Activated CD8-positive, alpha-beta memory T cell treated with anti-CD3 and anti-CD28 coated beads for 36 hours (primary cell): Measurements from ENCODE around the gene ZNF333. TPM values are rescaled to one million over a fixed set of nuclear protein-coding genes. Genes with fewer than 3 reads are reported as not detected.

Source experiments
- CTCF ChIA-PET: fragments of 350-600 bp; sonication (Branson Sonifier 250); formaldehyde crosslinking; loops from one replicate; lab custom pipeline; 2021; ENCODE audit warnings: antibody characterized with exemption; lab: Charles Lee
- POLR2A ChIA-PET: fragments of 350-600 bp; sonication (Branson Sonifier 250); formaldehyde crosslinking; loops from one replicate; lab custom pipeline; 2021; ENCODE audit warnings: antibody characterized with exemption; lab: Charles Lee
- total RNA-seq, 2 experiments: library from RNA; stranded (reverse); gene quantifications; one replicate each; pipeline ENCODE4 v1.2.3, GENCODE V29; 2021

ZNF333 gene
- 1 to 10 TPM; 7.8 to 8.0 TPM for total RNA-seq

DNA sequence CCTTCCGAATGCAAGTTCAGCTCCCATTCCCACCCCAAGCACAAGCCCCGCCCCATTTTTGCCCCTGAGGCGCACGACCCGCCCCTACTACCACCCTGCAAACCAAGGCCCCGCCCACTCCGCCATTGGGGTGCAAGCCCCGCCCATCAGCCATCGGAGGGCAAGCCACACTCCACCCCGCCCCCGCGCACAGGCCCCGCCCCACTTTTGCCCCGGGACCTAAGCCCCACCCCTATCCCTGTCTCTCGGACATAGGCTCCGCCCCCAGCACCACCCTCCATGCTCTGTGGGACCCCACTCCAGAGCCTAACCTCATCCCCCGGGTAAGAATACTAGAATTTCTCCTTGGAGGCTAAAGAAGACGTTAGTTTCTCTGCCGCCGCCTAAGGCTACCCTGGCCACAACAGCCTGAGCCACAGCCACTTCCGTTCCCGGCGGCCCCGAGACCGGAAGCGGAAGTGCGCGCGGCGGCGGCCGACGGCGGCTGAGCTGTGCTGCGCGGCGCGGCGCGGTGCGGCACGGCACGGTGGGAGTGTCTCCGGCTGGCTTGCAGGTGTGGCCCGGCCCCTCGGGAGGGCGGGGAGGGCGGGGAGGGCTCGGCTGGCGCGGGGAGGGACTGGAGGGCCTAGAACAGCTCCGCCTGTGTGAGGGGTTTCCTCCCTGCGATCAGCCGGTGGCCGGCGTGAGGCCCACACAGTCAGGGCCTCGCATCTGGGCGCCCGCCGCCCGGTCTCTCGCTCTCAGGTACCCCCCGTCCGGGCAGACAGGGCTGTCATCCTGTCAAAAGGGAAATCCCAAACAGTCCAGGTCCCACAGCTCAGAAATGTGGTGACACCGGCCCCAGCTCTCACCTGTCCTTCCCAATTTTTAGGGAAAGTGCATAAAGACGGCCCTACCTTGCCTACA is at the start of gene ZNF333:
ZNF333 (plus strand) TSS at position 451 of the 906 bp plus-strand sequence. CDS start 3,444 bp downstream, outside the sequence.
- CTCF ChIA-PET: interaction anchor here (1.3 to 6.7 kb wide), 2 partner anchors 110 to 117 kb away, joined by 4 to 111 read pairs; partner anchors contain the start of gene NDUFB7

DNA sequence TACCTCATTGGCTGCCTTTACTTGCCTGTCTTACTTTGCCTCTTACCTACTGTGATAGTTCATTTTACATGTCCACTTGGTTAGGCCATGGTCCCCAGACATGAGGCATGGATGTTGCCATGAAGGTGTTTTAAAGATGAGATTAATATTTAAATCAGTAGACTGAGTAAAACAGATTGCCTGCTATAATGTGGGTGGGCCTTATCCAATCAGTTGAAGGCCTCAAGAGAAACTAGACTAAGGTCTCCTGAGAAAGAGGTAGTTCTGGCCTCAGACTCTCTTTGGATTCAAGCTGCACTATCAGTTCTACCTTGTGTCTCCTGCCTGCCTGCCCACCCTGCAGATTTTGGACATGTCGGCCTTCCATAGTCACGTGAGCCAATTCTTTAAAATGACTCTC is 41.3 kb upstream of the ZNF333 start:
- ChIA-PET CTCF (no interaction called here), POLR2A (no interaction called here)

More for the DNA sequence above, at the start of gene ZNF333:
- POLR2A ChIA-PET: interaction anchor here (1.0 to 1.1 kb wide), 2 partner anchors 37 to 118 kb away, joined by 3 to 4 read pairs; partner anchors contain the start of gene NDUFB7

DNA sequence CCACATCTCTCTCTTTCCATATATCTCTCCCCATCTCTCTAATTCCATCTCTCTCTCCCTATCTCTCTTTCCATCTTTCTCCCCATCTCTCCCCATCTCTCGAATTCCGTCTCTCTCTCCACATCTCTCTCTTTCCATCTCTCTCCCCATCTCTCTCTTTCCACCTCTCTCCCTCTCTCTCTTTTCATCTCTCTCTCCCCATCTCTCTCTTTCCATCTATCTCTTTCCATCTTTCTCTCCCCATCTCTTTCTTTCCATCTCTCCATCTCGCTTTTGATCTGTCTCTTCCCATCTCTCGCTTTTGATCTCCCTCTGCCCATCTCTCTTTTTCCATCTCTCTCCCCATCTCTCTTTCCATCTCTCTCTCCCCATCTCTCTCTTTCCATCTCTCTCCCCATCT is 40.8 kb upstream of the ZNF333 start:
- CTCF ChIA-PET: no interaction called here
- POLR2A ChIA-PET: no interaction called here

DNA sequence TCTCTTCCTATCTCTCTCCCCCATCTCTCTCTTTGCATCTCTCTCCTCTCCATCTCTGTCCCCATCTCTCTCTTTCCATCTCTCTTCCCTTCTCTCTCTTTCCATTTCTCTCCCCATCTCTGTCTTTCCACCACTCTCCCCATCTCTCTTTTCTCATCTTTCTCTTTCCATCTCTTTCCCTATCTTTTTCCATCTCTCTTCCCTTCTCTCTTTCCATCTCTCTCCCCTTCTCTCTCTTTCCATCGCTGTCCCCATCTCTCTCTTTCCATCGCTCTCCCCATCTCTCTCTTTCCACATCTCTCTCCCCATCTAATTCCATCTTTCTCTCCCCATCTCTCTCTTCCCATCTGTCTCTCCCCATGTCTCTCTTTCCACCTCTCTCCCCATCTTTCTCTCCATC is 39.7 kb upstream of the ZNF333 start:
- CTCF ChIA-PET: no interaction called here
- POLR2A ChIA-PET: no interaction called here

DNA sequence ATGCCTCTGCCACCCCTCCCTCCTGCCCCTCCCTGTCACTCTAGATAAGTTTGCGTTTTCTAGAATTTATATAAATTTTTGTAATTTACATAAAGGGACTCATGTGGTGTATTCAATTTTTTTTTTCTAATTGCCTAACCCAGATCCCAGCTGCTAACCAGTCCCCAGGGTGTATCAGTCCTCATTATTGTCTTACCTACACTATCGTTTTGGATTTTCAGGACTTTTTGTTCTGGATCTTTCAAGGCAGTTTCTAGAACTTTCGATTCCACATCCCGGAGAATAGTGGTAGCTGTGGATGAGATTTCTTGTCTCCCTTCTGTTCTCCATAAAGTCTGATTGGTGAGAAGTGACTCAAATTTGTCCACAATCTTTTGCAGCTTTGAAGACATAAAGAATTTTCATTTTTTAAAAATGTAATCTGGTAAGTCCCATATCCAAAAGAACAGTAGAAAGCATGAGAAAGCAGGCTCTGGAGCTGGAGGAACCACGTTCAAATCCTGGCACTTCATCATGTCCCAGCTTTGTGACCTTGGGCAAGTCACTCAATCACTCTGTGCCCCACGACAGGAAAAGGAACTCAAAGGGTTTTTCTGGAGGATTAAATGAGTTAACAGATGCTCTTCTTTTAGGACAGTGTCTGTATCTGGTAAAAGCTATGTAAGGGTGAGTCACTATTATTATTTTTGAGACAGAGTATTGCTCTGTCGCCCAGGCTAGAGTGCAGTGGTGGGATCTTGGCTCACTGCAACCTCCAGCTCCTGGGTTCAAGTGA is 34.9 kb upstream of the ZNF333 start:
- CTCF ChIA-PET: no interaction called here
- POLR2A ChIA-PET: interaction anchor here (0.6 kb wide), 1 partner anchor 174 kb away, joined by 4 read pairs; no protein-coding TSS in a partner anchor

DNA sequence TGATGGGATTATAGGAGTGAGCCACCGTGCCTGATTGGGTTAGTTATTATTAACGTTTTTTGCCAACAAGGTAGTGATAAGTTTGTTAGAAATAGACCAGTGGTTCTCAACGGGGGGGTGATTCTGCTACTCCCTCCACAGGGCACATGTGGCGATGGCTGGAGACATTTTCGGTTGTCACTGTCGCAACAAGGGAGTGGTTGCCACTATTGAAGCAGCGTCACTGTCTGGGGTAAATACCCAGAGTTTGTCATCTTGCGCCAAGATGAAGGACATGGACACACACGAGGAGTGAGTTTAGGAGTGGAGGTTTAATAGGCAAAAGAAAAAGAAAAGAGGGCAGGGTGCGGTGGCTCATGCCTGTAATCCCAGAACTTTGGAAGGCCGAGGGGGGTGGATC is 34.1 kb upstream of the ZNF333 start:
- CTCF ChIA-PET: no interaction called here
- POLR2A ChIA-PET: no interaction called here

DNA sequence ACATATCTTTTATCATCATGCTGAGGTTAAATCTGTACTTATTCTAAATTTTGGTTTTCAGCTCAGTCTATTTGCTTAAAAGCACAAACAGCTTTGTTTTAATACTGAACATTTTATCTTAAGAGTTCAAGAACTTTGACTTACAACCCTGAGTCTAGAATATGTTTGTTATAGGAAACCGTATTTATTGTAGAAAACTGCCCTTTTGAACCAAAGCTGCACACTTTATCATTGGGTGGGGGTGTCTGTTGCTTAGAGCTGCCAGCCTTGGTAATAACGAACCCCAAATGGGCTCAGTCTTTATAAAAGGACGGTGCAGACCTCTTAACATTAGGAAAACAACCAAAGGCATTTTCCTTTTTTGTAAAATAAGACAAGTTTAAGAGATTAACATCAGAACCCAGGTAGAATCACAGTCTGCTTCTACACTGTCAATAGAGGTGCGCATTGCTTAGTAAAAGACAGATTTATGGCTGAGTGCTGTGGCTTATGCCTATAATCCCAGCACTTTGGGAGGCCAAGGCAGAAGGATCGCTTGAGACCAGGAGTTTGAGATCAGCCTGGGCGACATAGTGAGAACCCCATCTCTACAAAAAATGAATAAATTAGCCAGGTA is 29.9 kb upstream of the ZNF333 start:
- CTCF ChIA-PET: interaction anchor here (0.6 to 0.9 kb wide), 2 partner anchors 17 to 1910 kb away, joined by 3 read pairs; no protein-coding TSS in a partner anchor
- POLR2A ChIA-PET: no interaction called here

DNA sequence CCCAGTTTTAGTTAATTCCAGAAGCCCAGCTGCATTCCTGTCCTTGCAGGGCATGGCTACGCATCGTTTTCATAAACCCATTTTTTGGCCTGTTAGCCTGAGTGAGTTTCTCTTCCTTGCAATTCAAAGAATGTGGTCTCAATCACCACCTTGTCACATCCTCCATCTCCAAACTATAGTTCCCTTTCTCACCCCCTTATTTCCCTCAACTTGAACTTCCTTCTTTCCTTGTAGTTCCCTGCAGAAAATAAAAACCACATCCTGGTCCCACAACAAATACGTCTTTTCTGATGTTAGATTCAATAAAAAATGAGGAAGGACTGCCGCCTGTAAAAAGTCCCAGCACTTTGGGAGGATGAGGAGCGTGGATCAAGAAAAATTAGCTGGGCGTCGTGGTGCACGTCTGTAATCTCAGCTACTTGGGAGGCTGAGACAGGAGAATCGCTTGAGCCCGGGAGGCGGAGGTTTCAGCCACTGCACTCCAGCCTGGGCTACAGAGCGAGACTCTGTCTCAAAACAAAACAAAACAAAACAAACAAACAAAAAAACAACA is 28.4 kb upstream of the ZNF333 start:
- CTCF ChIA-PET: no interaction called here
- POLR2A ChIA-PET: no interaction called here

DNA sequence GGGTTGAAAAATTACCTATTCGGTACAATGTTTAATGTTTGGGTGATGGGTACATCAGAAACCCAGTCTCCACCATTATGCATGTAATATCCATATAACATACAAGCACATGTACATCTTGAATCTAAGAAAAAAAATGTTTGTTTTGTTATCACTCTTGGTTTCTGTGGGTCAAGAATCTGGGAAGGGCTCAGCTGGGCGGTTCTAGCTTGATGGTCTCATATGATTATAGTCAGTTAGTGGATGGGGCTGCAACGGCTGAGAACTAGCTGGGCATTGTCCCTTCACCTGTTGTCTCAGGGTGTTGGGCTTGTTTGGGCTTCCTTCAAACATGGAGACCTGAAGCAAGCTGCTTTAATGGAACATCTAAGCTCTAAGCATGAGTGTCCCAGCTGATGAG is 19.9 kb upstream of the ZNF333 start:
- POLR2A ChIA-PET: no interaction called here
- CTCF ChIA-PET: interaction anchor here (0.5 kb wide), 1 partner anchor 27 kb away, joined by 4 read pairs; no protein-coding TSS in a partner anchor

DNA sequence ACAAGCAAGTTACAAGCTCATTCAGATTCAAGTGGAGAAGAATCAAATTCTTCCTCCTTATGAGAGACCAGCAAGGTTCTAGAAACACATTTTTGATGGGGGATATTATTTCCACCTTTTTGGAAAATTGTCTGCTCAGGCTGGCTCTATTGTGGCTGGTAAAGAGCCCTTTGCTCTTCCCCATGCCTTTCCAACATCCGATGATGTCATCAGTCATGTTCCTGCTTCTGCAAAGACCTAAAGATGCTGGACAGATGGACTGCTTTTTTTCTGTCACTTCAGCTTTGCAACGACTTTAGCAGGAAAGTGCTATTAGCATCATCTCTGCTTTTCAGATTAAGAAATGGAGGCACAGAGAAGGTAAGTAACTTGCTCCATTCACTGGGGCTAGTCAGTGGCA is 19.4 kb upstream of the ZNF333 start:
- ChIA-PET POLR2A (no interaction called here), CTCF (no interaction called here)

DNA sequence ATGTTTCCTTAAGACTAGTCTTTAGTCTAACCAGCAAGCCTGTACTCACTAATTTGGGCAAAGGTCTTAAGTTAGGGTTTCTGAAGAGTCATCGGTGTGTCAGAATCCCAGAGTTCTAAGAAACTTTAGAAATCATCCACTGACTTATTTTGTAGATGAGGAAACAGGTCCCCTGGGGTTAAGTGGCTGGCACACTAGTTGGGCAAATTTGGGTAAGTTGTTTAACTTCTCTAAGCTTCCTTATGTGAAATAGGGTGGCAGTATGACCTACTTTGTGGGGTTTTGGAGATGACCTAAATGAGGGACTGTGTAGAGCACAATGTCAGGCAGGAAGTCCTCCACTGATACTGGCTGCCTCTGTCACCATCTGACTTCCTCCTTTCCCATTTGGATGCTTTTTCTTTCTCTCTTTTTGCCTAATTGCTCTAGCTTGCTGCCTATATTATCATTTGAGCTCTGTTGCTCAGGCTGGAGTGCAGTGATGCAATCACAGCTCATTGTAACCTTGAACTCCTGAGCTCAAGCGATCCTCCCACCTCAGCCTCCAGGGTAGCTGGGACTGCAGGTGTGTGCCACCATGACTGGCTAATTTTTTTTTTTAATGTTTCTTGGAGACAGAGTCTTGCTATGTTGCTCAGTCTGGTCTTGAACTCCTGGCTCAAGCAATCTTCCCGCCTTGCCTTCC is 17.5 kb upstream of the ZNF333 start:
- POLR2A ChIA-PET: no interaction called here
- CTCF ChIA-PET: no interaction called here

DNA sequence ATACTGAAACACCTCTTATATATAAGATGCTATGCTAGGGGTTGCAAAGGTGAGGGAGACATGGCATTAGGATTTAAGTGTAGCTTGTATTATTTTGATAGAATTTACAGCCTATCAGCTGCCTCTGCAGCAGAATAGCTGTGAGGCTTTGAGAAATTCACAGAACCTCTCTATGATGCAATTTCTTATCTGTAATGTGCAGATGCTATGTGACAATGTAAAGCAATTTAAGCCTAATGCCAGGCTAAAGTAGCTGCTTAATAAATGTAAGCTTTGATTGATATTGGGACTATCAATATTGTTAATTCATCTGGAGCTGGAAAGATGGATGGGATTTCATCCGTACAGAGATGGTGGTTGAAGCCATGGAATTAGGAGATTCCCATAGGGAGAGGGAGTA is 16.8 kb upstream of the ZNF333 start:
- POLR2A ChIA-PET: no interaction called here

DNA sequence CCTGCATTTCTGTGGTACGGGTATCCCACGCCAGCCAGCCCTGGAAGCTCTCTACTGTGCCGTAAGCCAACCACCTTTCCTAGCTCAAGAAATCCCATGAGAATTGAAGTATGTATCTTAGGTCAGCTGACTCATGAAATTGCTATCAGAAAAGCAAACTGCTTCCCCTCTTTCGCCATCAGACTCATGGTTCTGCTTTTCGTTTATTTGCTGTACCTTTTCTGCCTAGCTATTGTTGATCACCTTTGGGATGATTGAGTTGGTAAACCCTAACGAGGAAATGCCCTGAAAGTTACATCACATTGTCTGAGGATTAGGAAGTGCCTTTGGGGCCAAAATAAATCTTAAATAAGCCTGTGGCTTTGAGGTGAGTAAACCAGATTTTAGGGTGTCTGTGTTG is 15.1 kb upstream of the ZNF333 start, which contains the start of gene ADGRE3:
ADGRE3 (minus strand) TSS at position 81 of the 400 bp plus-strand sequence; CDS start at position 7, 74 bp downstream.
- ChIA-PET POLR2A (no interaction called here), CTCF (no interaction called here)

More for the DNA sequence above, 16.8 kb upstream of the ZNF333 start:
- CTCF ChIA-PET: no interaction called here

DNA sequence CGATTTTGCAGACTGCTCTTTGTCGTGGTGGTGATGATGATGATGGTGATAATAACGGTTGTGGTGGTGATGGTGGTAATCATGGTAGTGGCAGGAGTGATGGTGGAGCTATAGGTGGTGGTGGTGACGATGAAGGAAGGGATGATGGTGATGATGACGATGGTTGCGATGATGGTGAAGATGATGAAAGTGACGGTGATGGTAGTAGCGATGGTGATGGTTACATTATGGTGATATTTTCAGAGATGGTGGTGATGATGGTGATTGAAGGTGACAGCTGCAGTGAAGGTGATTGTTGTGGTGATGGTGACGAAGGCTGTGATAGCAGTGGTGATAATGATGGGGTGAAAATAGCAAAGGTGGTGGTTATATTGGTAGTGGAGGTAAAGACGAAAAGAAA is 13.1 kb upstream of the ZNF333 start:
- POLR2A ChIA-PET: interaction anchor here (0.6 kb wide), 1 partner anchor 129 kb away, joined by 8 read pairs; no protein-coding TSS in a partner anchor
- CTCF ChIA-PET: interaction anchor here (0.7 to 1.1 kb wide), 2 partner anchors 9 to 17 kb away, joined by 3 to 5 read pairs; no protein-coding TSS in a partner anchor

DNA sequence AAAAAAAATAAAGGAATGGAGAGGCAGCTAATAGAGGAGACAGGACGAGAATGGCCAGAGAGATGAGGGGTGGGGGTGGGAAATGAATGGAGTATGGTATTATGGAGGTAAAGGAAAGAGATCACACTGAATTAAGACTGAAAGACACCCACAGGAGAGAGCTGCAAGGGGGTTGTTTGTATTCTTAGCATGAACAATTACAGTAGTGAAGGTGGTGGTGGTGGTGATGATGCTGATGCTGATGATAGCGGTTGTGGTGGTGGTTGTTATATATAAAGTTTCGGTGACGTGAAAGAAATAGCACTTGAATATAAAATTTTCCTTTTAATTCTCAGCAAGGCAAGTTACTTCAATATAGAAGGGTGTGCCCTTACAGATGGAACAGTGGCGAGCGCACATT is 12.4 kb upstream of the ZNF333 start:
- ChIA-PET CTCF (interaction anchor here (0.7 kb wide), 1 partner anchor 18 kb away, joined by 3 read pairs; no protein-coding TSS in a partner anchor), POLR2A (interaction anchor here (0.6 kb wide), 1 partner anchor 130 kb away, joined by 8 read pairs; no protein-coding TSS in a partner anchor)

DNA sequence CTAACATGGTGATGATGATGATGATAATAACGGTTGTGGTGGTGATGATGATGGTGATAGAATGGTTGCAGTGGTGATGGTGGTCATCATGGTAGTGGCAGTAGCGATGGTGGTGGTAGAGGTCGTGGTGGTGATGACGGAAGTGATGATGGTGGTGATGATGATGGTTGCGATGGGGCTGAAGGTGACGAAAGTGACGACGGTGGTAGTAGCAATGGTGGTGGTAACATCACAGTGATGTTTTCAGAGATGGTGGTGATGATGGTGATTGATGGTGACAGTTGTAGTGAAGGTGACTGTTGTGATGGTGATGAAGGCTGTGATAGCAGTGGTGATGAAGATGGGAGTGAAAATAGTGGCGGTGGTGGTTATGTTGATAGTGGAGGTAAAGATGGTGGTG is 11.6 kb upstream of the ZNF333 start:
- ChIA-PET POLR2A (no interaction called here), CTCF (no interaction called here)

DNA sequence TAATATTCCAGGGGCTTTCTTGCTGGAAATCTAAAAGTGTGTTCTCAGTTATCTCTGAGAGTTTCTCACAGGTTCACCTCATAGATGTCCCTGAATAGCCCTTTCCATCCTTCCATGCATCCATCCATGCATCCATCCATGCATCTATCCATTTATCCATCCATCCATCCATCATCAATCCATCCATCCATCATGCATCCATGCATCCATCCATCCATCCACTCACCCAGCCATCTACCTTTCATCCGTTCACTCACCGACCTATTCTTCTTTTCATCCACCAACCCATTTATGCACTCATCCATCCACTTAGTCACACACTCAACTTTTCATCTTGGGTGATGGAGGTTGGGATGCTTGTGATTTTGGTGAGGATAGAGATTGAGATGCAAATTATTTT is 7.8 kb upstream of the ZNF333 start:
- POLR2A ChIA-PET: no interaction called here

DNA sequence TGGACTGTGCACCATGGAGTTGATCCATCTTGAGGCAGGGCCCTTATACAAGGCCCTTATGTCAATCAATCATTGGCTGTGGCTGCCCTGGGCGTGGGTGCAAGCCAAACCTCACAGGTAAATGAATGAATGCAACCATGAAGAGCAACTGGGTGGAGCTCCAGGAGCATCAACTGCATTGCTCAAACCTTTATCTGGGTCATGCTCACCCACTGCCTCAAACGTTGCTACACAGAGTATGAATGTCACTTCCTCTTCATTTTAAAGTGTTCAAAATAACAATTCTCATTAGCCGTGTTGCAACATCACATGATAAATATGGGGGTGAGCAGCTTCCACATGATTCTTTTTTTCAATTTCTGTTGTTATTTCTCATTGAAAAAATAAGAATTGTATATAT is 6.4 kb upstream of the ZNF333 start:
- CTCF ChIA-PET: interaction anchor here (1.6 kb wide), 1 partner anchor 109 kb away, joined by 6 read pairs; no protein-coding TSS in a partner anchor
- POLR2A ChIA-PET: interaction anchor here (0.6 kb wide), 1 partner anchor 129 kb away, joined by 6 read pairs; no protein-coding TSS in a partner anchor

More for the DNA sequence above, 7.8 kb upstream of the ZNF333 start:
- CTCF ChIA-PET: no interaction called here
